Panc1 (cell line): ENCODE measurements around the gene LRMDA.

Source experiments
- CTCF ChIP-seq: fragments of 450-650 bp; IDR thresholded peaks from 2 replicates; pipeline ENCODE4 v1.5.1; 2017; ENCODE audit warnings: mild to moderate bottlenecking
- TCF7L2 ChIP-seq: IDR thresholded peaks from 2 replicates; pipeline ENCODE4 v1.6.1; 2011; ENCODE audit warnings: mild to moderate bottlenecking, low read depth, low read length, inconsistent platforms

DNA sequence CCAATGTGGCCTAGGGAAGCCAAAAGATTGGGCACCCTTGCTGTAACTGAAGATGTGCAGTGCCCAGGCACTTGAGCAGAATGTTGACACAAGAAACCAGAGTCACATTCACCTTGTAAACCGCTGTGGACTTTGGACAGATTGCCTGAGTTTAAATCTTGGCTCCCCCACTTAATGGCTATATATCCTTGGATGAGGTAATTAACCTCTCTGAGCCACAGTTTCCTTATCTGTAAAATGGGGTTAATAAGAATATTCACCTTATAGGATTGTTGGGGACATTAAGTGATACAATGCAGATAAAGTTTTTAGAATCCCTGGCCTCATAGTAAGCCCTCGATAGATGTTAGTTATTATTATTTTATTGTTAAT is 331.0 kb downstream of the LRMDA start:
- TF ChIP-seq CTCF (no peak), TCF7L2 (no peak)
